Left renal cortex interstitium (tissue), 4 donors: Measurements from ENCODE around the gene HIGD1B. TPM values are rescaled to one million over a fixed set of nuclear protein-coding genes. Genes with fewer than 3 reads are reported as not detected.
"Not testable (repeated sequence)": the region's sequence is repeated elsewhere in the genome, so short reads cannot be mapped to it uniquely, and the experiment has no call there.

Experiments used
- DNase-seq, 4 donors: peaks; one replicate each; pipeline ENCODE4 v3.0.0-alpha.2; 2013; ENCODE audit warnings: low read depth in 4 of 4, low spot score in 2 of 4, missing footprints in 1 of 4
- polyA plus RNA-seq, 4 donors: library from polyadenylated mRNA; unstranded; fragments of 120-200 nt; gene quantifications; one replicate each; pipeline ENCODE4 v1.2.1, GENCODE V29; 2013; ENCODE audit not compliant: insufficient read length in 4 of 4

Gene HIGD1B
- polyA plus RNA-seq, result 1 to 10 TPM in 3 of 4 donors, under 1 TPM in 1; 0.88 to 1.7 (median 1.2) TPM

GRCh38 chr17:44847586-44847985 is at the start of gene HIGD1B:
HIGD1B (plus strand) TSS chr17:44847883; CDS start chr17:44848153, 270 bp downstream.
- DNase-seq, result no peak

GRCh38 chr17:44798356-44798755 is 49.3 kb upstream of the HIGD1B start:
- DNase-seq, result no peak

GRCh38 chr17:44801880-44802279 is 45.8 kb upstream of the HIGD1B start:
- no peak for DNase-seq

GRCh38 chr17:44804302-44805089 is 43.2 kb upstream of the HIGD1B start:
- DNase-seq, result no peak

- DNase-seq, result no peak
Observed at GRCh38 chr17:44807093-44807816, 40.4 kb upstream of the HIGD1B start.

- DNase-seq, result no peak
Observed at GRCh38 chr17:44807817-44808155, 39.9 kb upstream of the HIGD1B start.

- no peak for DNase-seq
Observed at GRCh38 chr17:44808156-44808555, 39.5 kb upstream of the HIGD1B start.

- DNase-seq, result not testable (repeated sequence)
Observed at GRCh38 chr17:44808656-44809388, 38.9 kb upstream of the HIGD1B start.

GRCh38 chr17:44812263-44812662 is 35.4 kb upstream of the HIGD1B start:
- no peak for DNase-seq

- DNase-seq, result not testable (repeated sequence)
Observed at GRCh38 chr17:44818508-44818907, 29.2 kb upstream of the HIGD1B start.

- no peak for DNase-seq
Observed at GRCh38 chr17:44820631-44821212, 27.0 kb upstream of the HIGD1B start.

GRCh38 chr17:44825236-44825635 is 22.4 kb upstream of the HIGD1B start:
- DNase-seq, result not testable (repeated sequence)

GRCh38 chr17:44826123-44826790 is 21.4 kb upstream of the HIGD1B start:
- no peak for DNase-seq

GRCh38 chr17:44827863-44828262 is 19.8 kb upstream of the HIGD1B start:
- no peak for DNase-seq

- DNase-seq, result peak in 2 of 4 donors; percentile 36 to 52
Observed at GRCh38 chr17:44828919-44829522, 18.7 kb upstream of the HIGD1B start.

- peak in 1 of 4 donors; percentile 50 for DNase-seq
Observed at GRCh38 chr17:44829523-44830358, 17.9 kb upstream of the HIGD1B start, which contains the start of gene GJC1. GJC1 (minus strand) TSS chr17:44830287; CDS start chr17:44805817, 24,470 bp downstream.

GRCh38 chr17:44830359-44831288 is 17.1 kb upstream of the HIGD1B start:
- peak in 2 of 4 donors; percentile 28 to 66 for DNase-seq

GRCh38 chr17:44831371-44831770 is 16.3 kb upstream of the HIGD1B start:
- DNase-seq, result no peak
